GM12878 (cell line): ENCODE results near the gene CCDC91. TPM values are rescaled to one million over a fixed set of nuclear protein-coding genes. Genes with fewer than 3 reads are reported as not detected.

ENCODE experiments used
- ATAC-seq: fragments of 200-7000 bp; cut with Tn5 transposase; 3 replicates; pipeline ENCODE4 v1.9.1; 2020; ENCODE audit warnings: mild to moderate bottlenecking, moderate library complexity
- BruUV-seq: library from RNA; stranded (reverse); fragments of 400-500 nt; replicated peaks from 2 replicates; lab custom pipeline; 2021; lab: Mats Ljungman, UMichigan
- CTCF ChIA-PET: fragments of 300-600 bp; sonication (Branson Sonifier 250); formaldehyde crosslinking; extraction: SDS; loops from one replicate; lab custom pipeline; 2021; ENCODE audit warnings: inconsistent platforms; lab: Yijun Ruan, JAX
- POLR2A ChIA-PET: fragments of 350-600 bp; formaldehyde crosslinking; extraction: SDS; loops from one replicate; lab custom pipeline; 2021; ENCODE audit warnings: inconsistent platforms; lab: Charles Lee
- RAD21 ChIA-PET: fragments of 300-600 bp; sonication (Branson Sonifier 250); formaldehyde crosslinking; loops from one replicate; lab custom pipeline; 2023; ENCODE audit warnings: antibody characterized with exemption; ENCODE audit not compliant: unreplicated experiment; lab: Charles Lee
- SMC1A ChIA-PET: fragments of 300-600 bp; sonication (Branson Sonifier 250); formaldehyde crosslinking; loops from one replicate; lab custom pipeline; 2023; ENCODE audit not compliant: unreplicated experiment, uncharacterized antibody; lab: Charles Lee
- DNase-seq: peaks from one replicate; pipeline ENCODE4 v3.0.0-alpha.2; 2011; ENCODE audit warnings: low read depth, low spot score
- FAIRE-seq: peaks from 3 replicates; lab custom pipeline; 2011; peaks lifted over from hg19 to GRCh38; lab: Jason Lieb, UNC
- H2AFZ ChIP-seq: 2 replicates; pipeline ENCODE4 v1.6.0; 2011; ENCODE audit warnings: low read depth, low read length, control low read depth; ENCODE audit not compliant: control insufficient read depth
- H3K27ac ChIP-seq: 2 replicates; pipeline ENCODE4 v1.5.1; 2011; ENCODE audit warnings: control low read depth; ENCODE audit not compliant: control insufficient read depth, insufficient read depth
- H3K27me3 ChIP-seq, 2 experiments: replicated peaks in 1 of 2; 2 replicates each; pipeline versions ENCODE4 v1.6.0 to v1.6.1; 2011; ENCODE audit warnings: low read length in 1 of 2; ENCODE audit not compliant: control insufficient read depth in 2 of 2, insufficient read depth in 2 of 2
- H3K36me3 ChIP-seq, 2 experiments: 2 replicates each; pipeline ENCODE4 v1.5.1; 2011; ENCODE audit warnings: low read length in 1 of 2; ENCODE audit not compliant: control insufficient read depth in 2 of 2, insufficient read depth in 2 of 2
- H3K4me1 ChIP-seq: 2 replicates; pipeline ENCODE4 v1.6.1; 2011; ENCODE audit warnings: mild to moderate bottlenecking, low read length, moderate library complexity, mixed read lengths; ENCODE audit not compliant: control insufficient read depth, insufficient read depth
- H3K4me2 ChIP-seq: 2 replicates; pipeline ENCODE4 v1.6.0; 2011; ENCODE audit warnings: control low read depth; ENCODE audit not compliant: control insufficient read depth, insufficient read depth
- H3K4me3 ChIP-seq: fragments of 200-600 bp; sonication (generic); 2 replicates; pipeline ENCODE4 v1.5.1; 2016
- H3K79me2 ChIP-seq: 2 replicates; pipeline ENCODE4 v1.6.0; 2011; ENCODE audit warnings: low read length; ENCODE audit not compliant: control insufficient read depth, insufficient read depth
- H3K9ac ChIP-seq: 2 replicates; pipeline ENCODE4 v1.8.0; 2011; ENCODE audit warnings: low read length, control low read depth, mixed read lengths; ENCODE audit not compliant: control insufficient read depth, insufficient read depth
- H3K9me3 ChIP-seq: replicated peaks from 3 replicates; pipeline ENCODE4 v1.5.1; 2011; ENCODE audit warnings: mild to moderate bottlenecking, low read length; ENCODE audit not compliant: control insufficient read depth, insufficient read depth
- H4K20me1 ChIP-seq: 2 replicates; pipeline ENCODE4 v1.6.0; 2011; ENCODE audit not compliant: control insufficient read depth, insufficient read depth
- ATF7 ChIP-seq: fragments of 450-650 bp; IDR thresholded peaks from 2 replicates; pipeline ENCODE4 v1.6.1; 2016; ENCODE audit warnings: low read depth, mild to moderate bottlenecking
- BCL3 ChIP-seq: IDR thresholded peaks from 2 replicates; pipeline ENCODE4 v1.6.1; 2011; ENCODE audit warnings: borderline replicate concordance, low read depth, mild to moderate bottlenecking, moderate library complexity, low read length; ENCODE audit not compliant: insufficient read depth, poor library complexity, severe bottlenecking
- CHD4 ChIP-seq: fragments of 200-600 bp; sonication (generic); IDR thresholded peaks from 2 replicates; pipeline ENCODE4 v1.6.1; 2016; ENCODE audit warnings: mild to moderate bottlenecking
- GABPA ChIP-seq: IDR thresholded peaks from 2 replicates; pipeline ENCODE4 v1.6.1; 2014; ENCODE audit warnings: antibody characterized with exemption, low read depth, mild to moderate bottlenecking, inconsistent platforms
- IKZF2 ChIP-seq, 2 experiments: fragments of 450-650 bp; IDR thresholded peaks; 2 replicates each; pipeline ENCODE4 v1.6.1; 2017; ENCODE audit warnings: mild to moderate bottlenecking in 2 of 2, moderate library complexity in 2 of 2
- NFIC ChIP-seq: IDR thresholded peaks from 2 replicates; pipeline ENCODE4 v1.6.1; 2012; ENCODE audit warnings: low read depth, mild to moderate bottlenecking, inconsistent platforms, low read length, moderate library complexity
- RAD51 ChIP-seq: fragments of 450-650 bp; IDR thresholded peaks from 2 replicates; pipeline ENCODE4 v1.6.1; 2016; ENCODE audit warnings: moderate library complexity, mild to moderate bottlenecking, inconsistent platforms
- TAF1 ChIP-seq: IDR thresholded peaks from 2 replicates; pipeline ENCODE4 v1.6.1; 2011; ENCODE audit warnings: mild to moderate bottlenecking, low read depth, low read length, borderline replicate concordance
- WGBS: methylation state at CpG from one replicate; pipeline ENCODE4 v1.1.6; 2016; ENCODE audit warnings: low lambda C conversion rate; ENCODE audit not compliant: insufficient replicate concordance, insufficient coverage; ENCODE audit errors: missing lambda C conversion rate; 5-methylcytosine and 5-hydroxymethylcytosine counted together
- in situ Hi-C: fragments of 300-500 bp; cut with MboI; formaldehyde crosslinking; loops from 9 replicates; pipeline ENCODE4 v1.14.3; 2018; ENCODE audit warnings: mixed read lengths
- intact Hi-C: fragments of 100-400 bp; cut with micrococcal nuclease; formaldehyde crosslinking; loops from one replicate; pipeline ENCODE4 v1.14.2; 2022; ENCODE audit not compliant: unreplicated experiment
- polyA plus RNA-seq, 11 experiments: library from polyadenylated mRNA; depleted of rRNA in 4 of 11; unstranded in 6 of 11; stranded (reverse) in 5 of 11; fragments of >200 nt; fragmentation: Nextera tagmentation in 4 of 11; fragmentation: Illumina TruSeq in 1 of 11; extraction: Ambion mirVana in 4 of 11; extraction: Trizol in 1 of 11; gene quantifications; 1 replicate in 1 of 11; 2 replicates in 10 of 11; pipeline versions ENCODE4 v1.2.1 to v1.2.3, GENCODE V29; 2011 to 2016; ENCODE audit warnings: inconsistent platforms in 2 of 11, missing spikeins in 2 of 11, low read depth in 1 of 11
- total RNA-seq, 4 experiments: library from RNA; depleted of rRNA in 3 of 4; stranded (reverse); fragments of >200 nt in 3 of 4; fragmentation: Illumina TruSeq in 1 of 4; extraction: Trizol in 1 of 4; gene quantifications; 2 replicates each; pipeline versions ENCODE4 v1.2.1 to v1.2.3, GENCODE V29; 2013 to 2021

CCDC91 gene
- total and polyA plus RNA-seq, 10 of the 15 experiments (the other 5 are each of a cell fraction or from before 2014, with no cell fraction given), result 6.1 to 24.9 (median 16.5) TPM

GRCh38 chr12:28390761-28391385 lies 200.6 kb downstream of the CCDC91 start:
- ATAC-seq, result no peak
- Histone ChIP-seq H3K9me3 (no peaks in the 10 kb centered on the region), H3K36me3 (no peaks in the 10 kb centered on the region; a peak in 1 of 4 replicates), H3K27ac (no peak overlapping the region), H3K27me3 (no peaks in the 10 kb centered on the region), H3K4me3 (no peak overlapping the region), H3K79me2 (no peaks in the 10 kb centered on the region), H3K4me2 (no peak overlapping the region), H2AFZ (no peak overlapping the region), H3K4me1 (no peaks in the 10 kb centered on the region), H3K9ac (no peak overlapping the region), H4K20me1 (no peaks in the 10 kb centered on the region)
- FAIRE-seq, result no peak
- no TSS peak for BruUV-seq
- CTCF ChIA-PET, result no interaction called here
- WGBS, result 97% methylated on average over 4 of the region's 4 CpGs
- POLR2A ChIA-PET, result interaction anchor here (0.5 to 0.6 kb wide), 2 partner anchors 97 to 1111 kb away, joined by 3 read pairs; no protein-coding TSS in a partner anchor
- intact Hi-C loops (no loop called here), in situ Hi-C loops (no loop called here)
- TF ChIP-seq NFIC, result no peak
- RAD21 ChIA-PET, result interaction anchor here (0.6 to 0.8 kb wide), 2 partner anchors 13 to 484 kb away, joined by 3 read pairs; no protein-coding TSS in a partner anchor
- SMC1A ChIA-PET, result no interaction called here
- no peak for DNase-seq

DNA sequence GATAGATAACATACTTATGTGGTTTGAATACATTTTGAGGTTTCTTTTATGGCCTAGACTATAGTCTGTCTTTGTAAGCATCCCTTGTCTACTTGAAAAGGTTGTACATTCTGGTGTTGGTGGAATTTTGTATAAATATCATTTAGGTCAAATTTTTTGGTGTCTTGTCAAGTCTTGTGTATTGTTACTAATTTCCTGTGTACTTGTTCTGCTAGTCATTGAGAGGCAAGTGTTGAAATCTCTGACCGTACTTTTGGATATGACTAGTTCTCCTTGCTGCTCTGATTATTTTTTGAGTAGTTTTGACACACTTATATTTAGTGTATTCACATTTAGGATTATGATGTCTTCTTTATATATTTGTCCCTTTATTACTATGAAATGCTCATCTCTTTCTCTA lies 219.6 kb downstream of the CCDC91 start:
- no peak overlapping the region for H3K4me3 ChIP-seq
- no peaks in the 10 kb centered on the region for H3K4me1 ChIP-seq
- H3K27me3 ChIP-seq, result no peaks in the 10 kb centered on the region
- FAIRE-seq (no peak), DNase-seq (no peak), ATAC-seq (no peak)
- 95% methylated on average over 1 of the region's 1 CpG for WGBS
- no peak overlapping the region for H2AFZ ChIP-seq
- ChIA-PET CTCF (no interaction called here), RAD21 (no interaction called here), POLR2A (no interaction called here), SMC1A (no interaction called here)
- no peak overlapping the region for H3K9ac ChIP-seq
- in situ Hi-C loops (no loop called here), intact Hi-C loops (no loop called here)
- no peaks in the 10 kb centered on the region for H4K20me1 ChIP-seq
- no peak overlapping the region for H3K27ac ChIP-seq
- BruUV-seq, result no TSS peak
- no peaks in the 10 kb centered on the region; a peak in 1 of 4 replicates for H3K36me3 ChIP-seq
- no peaks in the 10 kb centered on the region; the same call in 1 of the 3 replicates for H3K9me3 ChIP-seq
- H3K79me2 ChIP-seq, result no peaks in the 10 kb centered on the region
- TF ChIP-seq CHD4, result no peak
- TF ChIP-seq IKZF2 (IDR thresholded peaks at IDR 0.05), result no peak
- TF ChIP-seq ATF7, result no peak
- TF ChIP-seq TAF1, result no peak
- TF ChIP-seq GABPA, result no peak
- TF ChIP-seq RAD51, result no peak
- no peak for TF ChIP-seq BCL3
- TF ChIP-seq, all 136 proteins: peak for 0
- no peak overlapping the region for H3K4me2 ChIP-seq
